A549 (cell line): ENCODE measurements around the gene HOXB1. TPM values are rescaled to one million over a fixed set of nuclear protein-coding genes. Genes with fewer than 3 reads are reported as not detected.
A peak's percentile ranks its signal among the peaks of the same experiment; 100 is the strongest.

Experiments used
- ATAC-seq, 2 experiments: fragments of 200-7000 bp in 1 of 2; fragments of >200 bp in 1 of 2; cut with Nextera tagmentation in 1 of 2; cut with Tn5 transposase in 1 of 2; 3 replicates each; pipeline versions ENCODE4 v1.8.0 to v1.9.1; 2018 to 2020; ENCODE audit warnings: mild to moderate bottlenecking in 1 of 2, moderate library complexity in 1 of 2
- CTCF ChIA-PET: fragments of 300-600 bp; sonication (Branson Sonifier 250); formaldehyde crosslinking; extraction: SDS; loops from one replicate; lab custom pipeline; 2021; ENCODE audit warnings: antibody characterized with exemption, inconsistent platforms; lab: Yijun Ruan, JAX
- POLR2A ChIA-PET: fragments of 350-600 bp; formaldehyde crosslinking; extraction: SDS; loops from one replicate; lab custom pipeline; 2021; ENCODE audit warnings: antibody characterized with exemption, inconsistent platforms; lab: Yijun Ruan, JAX
- DNase-seq, 2 experiments: peaks; one replicate each; pipeline versions ENCODE4 v3.0.0 to v3.0.0-alpha.2; 2011 to 2016; ENCODE audit warnings: low read depth in 1 of 2, low spot score in 1 of 2
- FAIRE-seq: peaks from 2 replicates; lab custom pipeline; 2011; peaks lifted over from hg19 to GRCh38; lab: Jason Lieb, UNC
- H3K27ac ChIP-seq, 2 experiments: fragments of >200 bp; sonication (Bioruptor Twin); formaldehyde crosslinking; 3 replicates each; pipeline ENCODE4 v1.5.1; 2016 to 2017
- H3K4me1 ChIP-seq: fragments of >200 bp; sonication (Bioruptor Twin); formaldehyde crosslinking; 3 replicates; pipeline ENCODE4 v1.6.1; 2016
- H3K4me2 ChIP-seq: fragments of >200 bp; sonication (Bioruptor Twin); formaldehyde crosslinking; 3 replicates; pipeline ENCODE4 v1.6.1; 2016
- H3K4me3 ChIP-seq: fragments of >200 bp; sonication (Bioruptor Twin); formaldehyde crosslinking; 3 replicates; pipeline ENCODE4 v1.5.1; 2016
- H3K9me3 ChIP-seq: fragments of >200 bp; sonication (Bioruptor Twin); formaldehyde crosslinking; 3 replicates; pipeline ENCODE4 v1.6.1; 2016
- BHLHE40 ChIP-seq: IDR thresholded peaks from 2 replicates; pipeline ENCODE4 v1.6.1; 2012; ENCODE audit warnings: low read depth, low read length, inconsistent platforms
- CBX8 ChIP-seq: fragments of 200-600 bp; sonication (generic); IDR thresholded peaks from 2 replicates; pipeline ENCODE4 v1.6.1; 2016
- CHD2 ChIP-seq: fragments of 150-350 bp; IDR thresholded peaks from 2 replicates; pipeline ENCODE4 v1.6.1; 2014; ENCODE audit warnings: low read length; ENCODE audit not compliant: partially characterized antibody
- CHD4 ChIP-seq: fragments of 200-600 bp; sonication (generic); IDR thresholded peaks from 2 replicates; pipeline ENCODE4 v1.6.1; 2016; ENCODE audit warnings: antibody characterized with exemption, mild to moderate bottlenecking, borderline replicate concordance
- CTCF ChIP-seq: fragments of >200 bp; sonication (Bioruptor Twin); formaldehyde crosslinking; IDR thresholded peaks from 3 replicates; pipeline ENCODE4 v1.5.1; 2016
- EHF ChIP-seq: fragments of 250-450 bp; sonication (Bioruptor Pico); IDR thresholded peaks from 2 replicates; pipeline ENCODE4 v1.5.0; 2020; ENCODE audit warnings: mild to moderate bottlenecking
- FOSB ChIP-seq: fragments of 250-450 bp; sonication (Bioruptor Pico); IDR thresholded peaks from 2 replicates; pipeline ENCODE4 v1.5.0; 2020; ENCODE audit warnings: mild to moderate bottlenecking, moderate library complexity
- FOSL2 ChIP-seq, 2 experiments: fragments of 450-650 bp in 1 of 2; fragments of >200 bp in 1 of 2; sonication (Bioruptor Twin) in 1 of 2; formaldehyde crosslinking; IDR thresholded peaks; 2 replicates each; pipeline versions ENCODE4 v1.5.0 to v1.6.1; 2016 to 2020; ENCODE audit warnings: mild to moderate bottlenecking in 1 of 2, moderate library complexity in 1 of 2
- FOXS1 ChIP-seq: fragments of 250-450 bp; sonication (Bioruptor Pico); IDR thresholded peaks from 2 replicates; pipeline ENCODE4 v1.5.0; 2020; ENCODE audit warnings: mild to moderate bottlenecking, moderate library complexity
- GATA3 ChIP-seq: IDR thresholded peaks from 2 replicates; pipeline ENCODE4 v1.6.1; 2012; ENCODE audit warnings: borderline replicate concordance
- HES2 ChIP-seq: fragments of >200 bp; sonication (Bioruptor Twin); formaldehyde crosslinking; IDR thresholded peaks from 2 replicates; pipeline ENCODE4 v1.6.1; 2016
- HEYL ChIP-seq: fragments of 250-450 bp; sonication (Bioruptor Pico); IDR thresholded peaks from 2 replicates; pipeline ENCODE4 v1.8.0; 2021; ENCODE audit warnings: mild to moderate bottlenecking, moderate library complexity
- HOXA7 ChIP-seq: fragments of 250-450 bp; sonication (Bioruptor Pico); IDR thresholded peaks from 2 replicates; pipeline ENCODE4 v1.5.0; 2020; ENCODE audit warnings: mild to moderate bottlenecking, moderate library complexity
- JUNB ChIP-seq: fragments of >200 bp; sonication (Bioruptor Twin); formaldehyde crosslinking; IDR thresholded peaks from 2 replicates; pipeline ENCODE4 v1.6.1; 2016
- KDM5A ChIP-seq: fragments of 200-600 bp; sonication (generic); IDR thresholded peaks from 2 replicates; pipeline ENCODE4 v1.6.1; 2016; ENCODE audit warnings: antibody characterized with exemption, mild to moderate bottlenecking
- MAZ ChIP-seq: fragments of 150-350 bp; IDR thresholded peaks from 2 replicates; pipeline ENCODE4 v1.6.1; 2014; ENCODE audit warnings: antibody characterized with exemption, low read depth, low read length, borderline replicate concordance
- NFE2L2 ChIP-seq: fragments of 150-350 bp; conservative IDR thresholded peaks from 2 replicates; pipeline ENCODE4 v1.6.1; 2014; ENCODE audit warnings: low read length
- NPAS2 ChIP-seq: fragments of 250-450 bp; sonication (Bioruptor Pico); IDR thresholded peaks from 2 replicates; pipeline ENCODE4 v1.8.0; 2022; ENCODE audit warnings: mild to moderate bottlenecking, moderate library complexity, borderline replicate concordance
- NR3C1 ChIP-seq: fragments of >200 bp; sonication (Bioruptor Twin); formaldehyde crosslinking; IDR thresholded peaks from 3 replicates; pipeline ENCODE4 v1.6.1; 2017
- PBX3 ChIP-seq: IDR thresholded peaks from 2 replicates; pipeline ENCODE4 v1.6.1; 2012
- POLR2A ChIP-seq: IDR thresholded peaks from 2 replicates; pipeline ENCODE4 v1.6.1; 2012; ENCODE audit warnings: mild to moderate bottlenecking, low read length
- RARB ChIP-seq: fragments of 250-450 bp; sonication (Bioruptor Pico); IDR thresholded peaks from 2 replicates; pipeline ENCODE4 v1.8.0; 2021; ENCODE audit warnings: mild to moderate bottlenecking, moderate library complexity
- RNF2 ChIP-seq: fragments of 200-600 bp; sonication (generic); IDR thresholded peaks from 2 replicates; pipeline ENCODE4 v1.6.1; 2016; ENCODE audit warnings: low read depth, mild to moderate bottlenecking, antibody characterized with exemption, moderate library complexity, borderline replicate concordance
- SMC3 ChIP-seq: fragments of >200 bp; sonication (Bioruptor Twin); formaldehyde crosslinking; IDR thresholded peaks from 3 replicates; pipeline ENCODE4 v1.6.1; 2018; ENCODE audit warnings: inconsistent platforms
- SREBF2 ChIP-seq: fragments of 450-650 bp; IDR thresholded peaks from 2 replicates; pipeline ENCODE4 v1.6.1; 2014; ENCODE audit warnings: mild to moderate bottlenecking, moderate library complexity
- ZC3H11A ChIP-seq: fragments of 450-650 bp; IDR thresholded peaks from 2 replicates; pipeline ENCODE4 v1.6.1; 2014; ENCODE audit warnings: antibody characterized with exemption, mild to moderate bottlenecking
- WGBS: methylation state at CpG from one replicate; pipeline ENCODE4 v1.1.6; 2017; ENCODE audit errors: missing lambda C conversion rate; 5-methylcytosine and 5-hydroxymethylcytosine counted together
- polyA plus RNA-seq, 4 experiments: library from polyadenylated mRNA; depleted of rRNA in 3 of 4; stranded (reverse); fragments of >200 nt; fragmentation: RNase III in 1 of 4; extraction: RNeasy Plus Mini Kit Qiagen cat#74134 plus additional on column Dnase treatment in 1 of 4; gene quantifications; 2 replicates in 3 of 4; 3 replicates in 1 of 4; pipeline ENCODE4 v1.2.3, GENCODE V29; 2011 to 2017
- TF ChIP-seq, protein P1 (sequence below): fragments of 150-350 bp; IDR thresholded peaks from 2 replicates; pipeline ENCODE4 v1.6.1; 2014; ENCODE audit warnings: low read depth, mild to moderate bottlenecking, low read length

The HOXB1 gene
- polyA plus RNA-seq, 2 of the 4 experiments (the other 2 are of a cell fraction): not detected

- no peak overlapping the region for H3K4me3 ChIP-seq
- no peaks in the 10 kb centered on the region for H3K9me3 ChIP-seq
- peaks cover 16% of the 10 kb centered on the region for H3K4me1 ChIP-seq
- POLR2A ChIA-PET: no interaction called here
- no peak overlapping the region for H3K27ac ChIP-seq
- TF ChIP-seq KDM5A (no peak), NR3C1 (no peak), PBX3 (no peak), SREBF2 (no peak), GATA3 (no peak), BHLHE40 (no peak), HEYL (no peak), JUNB (no peak), RARB (CRISPR knock-in tag) (no peak), NPAS2 (no peak), FOXS1 (CRISPR knock-in tag) (no peak), FOSB (no peak), CTCF (no peak), CBX8 (no peak), HES2 (no peak)
- TF ChIP-seq, all 56 proteins: peak for 0
- CTCF ChIA-PET: interaction anchor here (1.0 to 1.3 kb wide), 2 partner anchors 240 to 315 kb away, joined by 3 to 4 read pairs; no protein-coding TSS in a partner anchor
- 43% methylated on average over 7 of the region's 7 CpGs for WGBS
- H3K4me2 ChIP-seq: peak overlapping the region; percentile 17; the same call in 1 of the 3 replicates
- DNase-seq (no peak), FAIRE-seq (no peak), ATAC-seq (no peak)
Measured at GRCh38 chr17:48575066-48575582, 44.3 kb upstream of the HOXB1 start.

DNA sequence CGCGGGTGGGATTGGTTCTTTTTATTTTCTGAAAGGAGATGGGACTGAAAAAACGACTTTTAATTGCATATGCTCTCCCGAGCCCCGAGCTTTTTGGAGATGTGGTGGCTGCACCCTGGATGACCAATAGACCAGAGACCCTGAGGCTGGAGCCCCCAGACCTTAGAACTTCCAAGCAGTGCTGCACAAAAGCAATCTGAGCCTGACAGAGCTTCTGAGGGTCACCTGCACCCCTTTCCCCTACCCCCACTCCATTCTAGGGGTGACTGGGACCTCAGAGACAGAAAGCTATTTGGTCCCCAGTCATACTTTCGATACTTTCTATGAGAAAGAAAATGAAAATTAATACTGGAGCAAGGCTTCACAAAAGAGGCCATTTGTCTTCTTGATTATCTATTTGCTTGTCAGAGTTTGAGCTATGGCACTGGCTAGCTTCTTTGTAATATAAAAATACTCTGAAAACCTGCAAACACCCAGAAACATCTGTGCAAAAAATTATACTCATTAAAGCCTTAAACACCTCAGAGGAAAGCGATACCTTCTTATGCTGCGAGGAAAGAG, 43.8 kb upstream of the HOXB1 start:
- TF ChIP-seq, protein P1, sequence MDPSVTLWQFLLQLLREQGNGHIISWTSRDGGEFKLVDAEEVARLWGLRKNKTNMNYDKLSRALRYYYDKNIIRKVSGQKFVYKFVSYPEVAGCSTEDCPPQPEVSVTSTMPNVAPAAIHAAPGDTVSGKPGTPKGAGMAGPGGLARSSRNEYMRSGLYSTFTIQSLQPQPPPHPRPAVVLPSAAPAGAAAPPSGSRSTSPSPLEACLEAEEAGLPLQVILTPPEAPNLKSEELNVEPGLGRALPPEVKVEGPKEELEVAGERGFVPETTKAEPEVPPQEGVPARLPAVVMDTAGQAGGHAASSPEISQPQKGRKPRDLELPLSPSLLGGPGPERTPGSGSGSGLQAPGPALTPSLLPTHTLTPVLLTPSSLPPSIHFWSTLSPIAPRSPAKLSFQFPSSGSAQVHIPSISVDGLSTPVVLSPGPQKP: no peak
- no peak for TF ChIP-seq POLR2A
- no peak for TF ChIP-seq CHD2
- TF ChIP-seq EHF (CRISPR knock-in tag): no peak
- no peak for TF ChIP-seq CHD4
- no peak for TF ChIP-seq NFE2L2
- peaks cover 16% of the 10 kb centered on the region for H3K4me1 ChIP-seq
- H3K27ac ChIP-seq: no peak overlapping the region
- H3K4me3 ChIP-seq: no peak overlapping the region
- H3K4me2 ChIP-seq: peak overlapping the region; percentile 17; the same call in 1 of the 3 replicates
- ATAC-seq: no peak
- FAIRE-seq: no peak
- no peaks in the 10 kb centered on the region for H3K9me3 ChIP-seq
- no peak for DNase-seq
- ChIA-PET CTCF (interaction anchor here (0.7 to 1.3 kb wide), 5 partner anchors 10 to 315 kb away, joined by 3 to 4 read pairs (median 3); no protein-coding TSS in a partner anchor), POLR2A (no interaction called here)
- WGBS: 74% methylated on average over 8 of the region's 8 CpGs

DNA sequence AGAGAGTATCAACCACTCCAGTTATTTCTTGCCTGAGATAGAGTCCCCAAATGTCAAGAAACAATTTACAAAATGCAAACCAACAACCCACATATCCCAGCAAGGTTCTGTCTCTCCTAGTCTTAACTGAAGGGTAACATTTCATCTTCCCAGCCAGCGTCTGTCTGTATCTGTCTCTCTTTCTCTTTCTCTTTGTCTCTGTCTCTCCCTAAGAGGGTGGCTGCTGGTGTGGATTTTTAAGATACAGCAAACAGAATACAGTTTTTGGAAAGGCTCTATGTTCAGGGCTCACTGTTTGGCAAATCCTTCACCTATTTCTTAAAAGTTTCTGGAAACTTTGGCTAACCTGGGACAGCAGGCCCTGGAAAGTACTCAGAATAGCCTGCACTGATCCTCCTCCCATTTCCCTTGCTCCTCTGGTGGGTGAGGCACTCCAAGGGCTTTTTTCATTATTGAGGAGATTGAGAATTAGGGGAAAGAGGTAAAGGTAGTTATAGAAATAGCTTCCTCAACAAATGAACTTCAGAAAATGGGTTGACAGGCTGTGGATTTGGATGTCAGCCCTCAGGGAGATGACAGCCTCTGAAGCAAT, 41.1 kb upstream of the HOXB1 start:
- Histone ChIP-seq H3K4me3 (no peak overlapping the region), H3K4me1 (peaks cover 17% of the 10 kb centered on the region), H3K9me3 (no peaks in the 10 kb centered on the region), H3K27ac (no peak overlapping the region), H3K4me2 (no peak overlapping the region)
- ChIA-PET CTCF (interaction anchor here (0.5 to 2.6 kb wide), 2 partner anchors 12 to 312 kb away, joined by 3 to 6 read pairs; no protein-coding TSS in a partner anchor), POLR2A (no interaction called here)
- ATAC-seq (no peak), DNase-seq (no peak), FAIRE-seq (no peak)
- WGBS: 88% methylated on average over 1 of the region's 1 CpG
- TF ChIP-seq FOSB (no peak), NPAS2 (no peak), SMC3 (no peak), FOXS1 (CRISPR knock-in tag) (no peak), SREBF2 (no peak), HOXA7 (CRISPR knock-in tag) (no peak), POLR2A (no peak), KDM5A (no peak), CTCF (no peak), RNF2 (no peak), NFE2L2 (no peak), FOSL2 (IDR thresholded peaks at IDR 0.05) (no peak), FOSL2 (CRISPR knock-in tag; IDR thresholded peaks at IDR 0.05) (no peak), MAZ (no peak), ZC3H11A (no peak)
